Measurements from ENCODE around the gene ALPI.
A peak's percentile ranks its signal among the peaks of the same experiment; 100 is the strongest.

Gene ALPI

DNA sequence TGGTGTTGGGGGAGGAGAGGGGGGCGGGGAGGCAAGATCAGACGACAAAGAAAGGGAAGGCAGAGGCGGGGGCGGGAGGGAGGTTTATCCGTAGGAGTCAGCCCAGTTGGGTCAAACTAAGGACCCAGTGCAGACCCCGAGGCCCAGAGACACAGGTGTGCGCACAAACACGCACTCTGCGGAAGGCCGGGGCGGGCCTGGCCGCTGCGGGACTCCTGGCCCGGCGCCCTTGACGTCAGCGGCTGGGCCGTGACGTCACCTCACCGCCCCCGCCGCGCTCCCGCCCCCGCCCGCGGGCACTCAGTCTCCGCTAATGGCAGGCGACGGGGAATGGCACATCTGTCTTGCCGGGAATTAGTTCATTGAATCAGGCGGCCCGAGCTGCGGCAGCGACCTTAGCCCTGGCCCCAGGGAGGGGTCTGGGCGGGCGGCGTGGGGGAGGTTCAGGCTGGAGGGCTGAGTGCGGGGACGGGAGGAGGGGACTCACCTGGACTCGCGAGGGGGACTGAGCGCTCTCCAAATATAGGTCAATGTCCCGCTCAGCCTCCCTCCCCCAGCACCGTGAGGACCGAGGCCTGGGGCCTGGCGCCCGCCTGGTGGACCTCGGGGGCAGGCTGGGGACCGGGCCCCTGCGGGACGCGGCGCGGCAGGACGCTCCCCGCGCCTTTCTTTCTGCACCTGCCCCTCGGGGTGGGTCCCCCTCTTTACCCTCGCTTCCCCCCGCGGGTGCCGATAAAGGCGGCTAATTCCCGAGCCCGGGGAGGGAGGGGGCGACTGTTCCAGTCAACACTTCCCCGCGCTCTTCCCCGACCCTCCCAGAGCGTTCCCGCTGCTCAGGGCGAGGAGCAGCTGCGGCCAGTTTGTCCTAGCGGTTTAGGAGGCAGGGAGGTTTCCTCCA lies 47.2 kb downstream of the ALPI start:
- peak; percentile 45 for DNase-seq

DNA sequence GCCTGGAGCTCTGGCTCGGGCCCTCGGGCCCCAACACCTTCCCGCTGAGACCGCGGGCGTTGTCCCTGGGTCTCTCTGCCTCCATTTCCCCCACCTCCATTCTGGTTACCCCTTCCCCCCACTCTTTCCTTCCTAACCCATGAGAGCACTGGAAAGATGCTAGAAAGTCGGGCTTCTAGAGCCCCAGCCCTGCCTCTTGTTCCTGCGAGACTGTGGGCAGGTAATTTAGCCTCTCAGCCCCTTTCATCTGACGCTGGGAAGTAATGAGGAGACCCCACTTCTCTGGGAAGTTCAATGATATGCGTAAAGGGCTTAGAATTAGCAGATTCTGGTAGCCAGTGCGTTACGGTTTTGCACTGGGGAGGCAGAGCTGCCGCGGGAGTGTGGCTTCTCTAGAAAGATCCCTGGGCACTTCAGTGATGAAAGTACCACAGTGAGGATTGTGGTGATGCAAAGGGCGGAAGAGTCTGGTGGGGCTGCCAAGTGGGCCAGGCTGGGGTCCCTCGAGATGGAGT lies 47.9 kb downstream of the ALPI start:
- no peak for DNase-seq

DNA sequence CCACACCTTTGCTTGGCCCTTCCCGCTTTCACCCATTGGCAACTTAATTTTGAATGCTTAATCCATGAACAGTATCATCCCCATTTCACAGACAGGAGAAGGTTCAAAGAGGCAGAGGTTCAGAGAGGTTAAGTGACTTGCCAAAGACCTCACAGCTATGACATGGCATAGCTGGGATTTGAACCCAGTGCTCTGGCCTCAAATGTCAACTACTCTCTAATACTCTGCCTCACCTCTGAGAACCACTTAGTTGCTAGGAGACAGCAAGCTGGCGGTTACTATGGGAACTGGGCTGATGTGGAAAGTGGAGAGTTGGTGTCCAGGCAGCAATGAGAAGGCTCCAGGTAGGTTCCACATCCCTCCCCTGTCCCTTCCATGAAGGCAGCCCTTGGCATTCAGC lies 48.5 kb downstream of the ALPI start:
- no peak for DNase-seq

DNA sequence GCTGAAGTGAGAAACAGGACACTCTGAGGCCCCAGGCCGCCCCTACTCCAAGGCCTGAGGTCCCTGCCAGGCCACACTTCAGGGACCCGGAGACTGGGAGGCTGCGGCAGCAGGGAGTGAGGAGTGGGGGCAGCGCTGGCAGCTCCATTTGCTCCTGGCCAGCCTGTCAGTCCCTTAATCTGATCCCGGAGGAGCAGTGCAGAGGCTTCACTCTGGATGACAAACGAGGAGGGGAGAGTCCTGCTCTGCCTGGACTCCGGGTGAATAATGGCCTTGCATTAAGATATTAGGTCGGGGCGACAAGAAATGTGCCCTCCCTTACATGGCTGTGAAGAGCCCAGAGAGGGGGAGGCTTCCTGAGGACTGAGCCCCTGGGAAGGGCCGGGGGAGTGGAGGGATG lies 49.9 kb downstream of the ALPI start:
- DNase-seq, result no peak

DNA sequence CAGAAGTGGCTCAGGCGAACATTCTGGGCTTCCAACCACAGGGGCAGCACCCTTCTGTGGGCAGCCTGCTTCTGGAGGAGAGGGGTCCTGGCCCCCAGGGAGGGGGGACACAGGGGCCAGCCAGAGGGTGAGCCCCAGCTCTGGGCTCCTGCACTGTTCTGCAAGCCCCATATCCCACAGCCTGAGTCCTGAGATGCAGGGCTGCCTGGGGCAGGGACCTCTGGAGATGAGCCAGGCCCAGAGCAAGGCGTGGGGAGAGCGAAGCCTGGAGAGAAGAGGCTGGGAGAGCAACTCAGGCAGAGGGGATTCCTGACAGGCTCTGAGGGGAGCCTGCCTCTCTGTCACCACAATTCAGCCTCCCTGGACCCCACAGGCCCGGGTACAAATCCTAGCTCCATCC lies 50.8 kb downstream of the ALPI start:
- DNase-seq, result no peak

DNA sequence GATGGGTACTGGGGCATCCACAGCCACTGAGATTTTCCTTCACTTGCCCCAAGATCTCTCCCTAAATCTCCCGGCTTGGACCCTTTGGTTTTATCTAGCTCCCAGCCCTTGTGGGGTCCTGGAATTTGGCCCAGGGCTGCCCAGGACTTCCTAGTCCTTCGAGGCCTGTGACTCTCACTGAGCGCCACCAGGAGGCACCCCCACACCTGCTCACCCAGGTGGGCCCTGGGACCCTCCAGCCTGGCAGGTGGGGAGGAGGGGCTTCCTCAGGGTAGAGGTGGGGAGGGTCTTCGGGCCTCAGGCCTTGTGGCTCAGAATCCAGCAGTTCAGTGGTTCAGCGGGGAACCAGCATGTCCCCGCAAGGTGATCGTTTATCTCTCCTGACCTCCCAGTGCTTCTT lies 52.3 kb downstream of the ALPI start:
- DNase-seq, result no peak

All from CD4-positive, alpha-beta T cell treated with Interferon gamma for 1 hour (primary cell).